Sigmoid colon (tissue), 4 donors: Measurements from ENCODE around the gene PTPRE.

Experiments
- CTCF ChIP-seq, 4 experiments: fragments of 450-650 bp in 3 of 4; fragments of 200-600 bp in 1 of 4; IDR thresholded peaks; one replicate each; pipeline ENCODE4 v1.5.1; 2016 to 2019; ENCODE audit warnings: antibody characterized with exemption in 4 of 4, mild to moderate bottlenecking in 3 of 4, moderate library complexity in 2 of 4
- EP300 ChIP-seq, 4 donors: sonication (generic); formaldehyde crosslinking; IDR thresholded peaks; one replicate each; pipeline ENCODE4 v1.6.1; 2017; ENCODE audit warnings: antibody characterized with exemption in 4 of 4
- POLR2A ChIP-seq, 2 donors: fragments of 450-650 bp; IDR thresholded peaks; one replicate each; pipeline ENCODE4 v1.6.1; 2016; ENCODE audit warnings: antibody characterized with exemption in 2 of 2, mild to moderate bottlenecking in 2 of 2, moderate library complexity in 2 of 2

GRCh38 chr10:128130051-128130450 is 223.1 kb downstream of the PTPRE start:
- no peak for TF ChIP-seq CTCF (IDR thresholded peaks at IDR 0.05)
- TF ChIP-seq POLR2A (IDR thresholded peaks at IDR 0.05): no peak
- TF ChIP-seq EP300 (IDR thresholded peaks at IDR 0.05): no peak
